CD8-positive, alpha-beta memory T cell (primary cell): ENCODE data around the gene TADA2B. TPM values are rescaled to one million over a fixed set of nuclear protein-coding genes. Genes with fewer than 3 reads are reported as not detected.

Experiments used
- CTCF ChIA-PET: fragments of 350-600 bp; sonication (Branson Sonifier 250); formaldehyde crosslinking; loops from one replicate; lab custom pipeline; 2021; ENCODE audit warnings: antibody characterized with exemption; lab: Charles Lee
- POLR2A ChIA-PET: fragments of 350-600 bp; sonication (Branson Sonifier 250); formaldehyde crosslinking; loops from one replicate; lab custom pipeline; 2021; ENCODE audit warnings: antibody characterized with exemption; lab: Charles Lee
- DNase-seq, 5 donors: peaks; one replicate each; pipeline versions ENCODE4 v3.0.0 to v3.0.0-alpha.2; 2020 to 2022; ENCODE audit warnings: mixed read lengths in 1 of 5
- H3K27ac ChIP-seq: one replicate; pipeline ENCODE4 v1.7.0; 2013; ENCODE audit warnings: low read depth, mild to moderate bottlenecking, low read length, moderate library complexity
- H3K27me3 ChIP-seq: 2 replicates; pipeline ENCODE4 v1.7.0; 2013; ENCODE audit warnings: low read length, mild to moderate bottlenecking; ENCODE audit not compliant: insufficient read depth, poor library complexity, severe bottlenecking
- H3K36me3 ChIP-seq: 2 replicates; pipeline ENCODE4 v1.7.0; 2013; ENCODE audit warnings: mild to moderate bottlenecking, low read length, moderate library complexity; ENCODE audit not compliant: insufficient read depth
- H3K4me1 ChIP-seq: 2 replicates; pipeline ENCODE4 v1.7.0; 2013; ENCODE audit warnings: mild to moderate bottlenecking, low read length, moderate library complexity; ENCODE audit not compliant: insufficient read depth
- H3K4me3 ChIP-seq: 2 replicates; pipeline ENCODE4 v1.7.0; 2013; ENCODE audit warnings: mild to moderate bottlenecking, low read length
- H3K9me3 ChIP-seq: 2 replicates; pipeline ENCODE4 v1.7.0; 2013; ENCODE audit warnings: mild to moderate bottlenecking, low read length
- H3K27ac Mint-ChIP-seq, 8 donors: one replicate each; pipeline ENCODE4 v1.8.0; 2020 to 2021; ENCODE audit warnings: mixed read lengths in 8 of 8, mild to moderate bottlenecking in 6 of 8, inconsistent platforms in 3 of 8, moderate library complexity in 3 of 8
- H3K27me3 Mint-ChIP-seq, 2 donors: one replicate each; pipeline ENCODE4 v1.8.0; 2020 to 2021; ENCODE audit warnings: mixed read lengths in 2 of 2, mild to moderate bottlenecking in 1 of 2, moderate library complexity in 1 of 2
- H3K36me3 Mint-ChIP-seq, 3 donors: one replicate each; pipeline ENCODE4 v1.8.0; 2020 to 2021; ENCODE audit warnings: mixed read lengths in 3 of 3, inconsistent platforms in 1 of 3, mild to moderate bottlenecking in 1 of 3
- H3K4me1 Mint-ChIP-seq, 3 donors: one replicate each; pipeline ENCODE4 v1.8.0; 2020 to 2021; ENCODE audit warnings: mixed read lengths in 3 of 3, inconsistent platforms in 1 of 3, mild to moderate bottlenecking in 1 of 3
- H3K4me3 Mint-ChIP-seq, 7 donors: one replicate each; pipeline ENCODE4 v1.8.0; 2020 to 2021; ENCODE audit warnings: mixed read lengths in 7 of 7, mild to moderate bottlenecking in 6 of 7, moderate library complexity in 4 of 7, inconsistent platforms in 2 of 7
- H3K9me3 Mint-ChIP-seq, 5 donors: one replicate each; pipeline ENCODE4 v1.8.0; 2020 to 2022; ENCODE audit warnings: mixed read lengths in 5 of 5, mild to moderate bottlenecking in 3 of 5, moderate library complexity in 2 of 5, inconsistent platforms in 1 of 5
- polyA plus RNA-seq: library from polyadenylated mRNA; unstranded; fragments of 300-500 nt; fragmentation: Illumina TruSeq; gene quantifications from one replicate; pipeline ENCODE4 v1.2.3, GENCODE V29; 2021
- total RNA-seq, 2 experiments: library from RNA; stranded (reverse); gene quantifications; one replicate each; pipeline ENCODE4 v1.2.3, GENCODE V29; 2021

TADA2B gene
- total and polyA plus RNA-seq, 3 experiments from 2014 or later: 6.0 to 16.0 (median 15.8) TPM

DNA sequence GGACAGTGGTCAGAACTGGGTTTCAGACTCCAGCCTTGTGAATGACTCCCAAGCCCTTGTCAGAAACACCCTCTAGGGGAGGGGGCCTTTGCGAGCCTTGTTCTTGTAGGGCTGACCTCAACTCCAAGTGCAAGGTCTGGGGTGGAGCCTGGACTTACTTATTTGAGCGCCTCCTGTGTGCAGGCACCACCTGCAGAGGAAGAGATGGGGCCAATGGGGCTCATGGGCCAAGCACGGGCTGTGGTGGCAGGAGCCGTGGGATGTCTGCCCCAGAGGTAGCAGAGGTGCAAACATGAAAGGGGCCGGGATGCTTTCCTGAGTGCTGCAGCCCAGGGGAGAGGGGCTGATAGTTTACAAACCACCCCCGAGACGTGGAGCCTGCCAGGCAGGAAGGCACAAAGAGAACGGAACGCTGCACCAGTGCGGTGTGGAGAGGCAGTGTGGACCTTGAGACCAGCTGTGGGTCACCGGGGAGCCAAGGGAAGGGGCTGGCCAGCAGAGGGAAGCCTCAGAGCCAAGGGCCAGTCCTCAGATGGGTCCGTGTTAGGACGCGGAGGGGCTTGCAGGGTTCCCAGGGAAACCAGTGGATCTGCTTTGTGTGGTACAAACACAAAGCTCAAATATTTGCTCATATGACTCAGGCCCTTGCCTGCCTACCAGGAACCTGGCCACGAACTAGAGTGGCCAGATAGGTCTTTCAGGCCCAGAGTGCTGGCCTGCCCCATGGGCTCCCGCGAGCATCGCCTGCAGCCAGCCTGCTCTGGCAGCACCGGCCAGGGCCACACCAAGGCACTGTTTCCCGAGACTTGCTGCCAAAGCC lies 8.7 kb upstream of the TADA2B start:
- peaks cover 0 to 8% (median 0%) of the 10 kb centered on the region in 3 donors for H3K4me1 Mint-ChIP-seq
- Histone ChIP-seq H3K27me3 (no peaks in the 10 kb centered on the region), H3K4me1 (no peaks in the 10 kb centered on the region), H3K9me3 (no peaks in the 10 kb centered on the region), H3K36me3 (peaks cover 10% of the 10 kb centered on the region), H3K27ac (no peak overlapping the region), H3K4me3 (no peak overlapping the region)
- DNase-seq: no peak
- H3K27ac Mint-ChIP-seq: peak overlapping the region in 1 of 8 donors; percentile 41
- H3K4me3 Mint-ChIP-seq: no peak overlapping the region
- ChIA-PET POLR2A (no interaction called here), CTCF (interaction anchor here (0.8 to 1.8 kb wide), 2 partner anchors 9 to 37 kb away, joined by 4 to 8 read pairs; partner anchors contain the start of gene TADA2B)
- no peaks in the 10 kb centered on the region for H3K27me3 Mint-ChIP-seq
- H3K36me3 Mint-ChIP-seq: peaks cover 0 to 32% (median 7%) of the 10 kb centered on the region in 3 donors
- H3K9me3 Mint-ChIP-seq: no peaks in the 10 kb centered on the region

- H3K27me3 Mint-ChIP-seq: no peaks in the 10 kb centered on the region
- H3K9me3 Mint-ChIP-seq: no peaks in the 10 kb centered on the region
- no peak for DNase-seq
- Histone ChIP-seq H3K4me3 (no peak overlapping the region), H3K27ac (no peak overlapping the region), H3K9me3 (no peaks in the 10 kb centered on the region), H3K36me3 (no peaks in the 10 kb centered on the region), H3K27me3 (no peaks in the 10 kb centered on the region), H3K4me1 (no peaks in the 10 kb centered on the region)
- peaks cover 0 to 4% (median 0%) of the 10 kb centered on the region in 3 donors for H3K36me3 Mint-ChIP-seq
- ChIA-PET POLR2A (no interaction called here), CTCF (no interaction called here)
- H3K4me1 Mint-ChIP-seq: peaks cover 0 to 17% (median 0%) of the 10 kb centered on the region in 3 donors
- H3K27ac Mint-ChIP-seq: peak overlapping the region in 3 of 8 donors; percentile 15 to 47 (median 24)
- H3K4me3 Mint-ChIP-seq: peak overlapping the region in 1 of 7 donors; percentile 32
Observed at GRCh38 chr4:7037425-7037824, 5.7 kb upstream of the TADA2B start.

GRCh38 chr4:7040765-7041164 lies 2.4 kb upstream of the TADA2B start:
- Histone ChIP-seq H3K9me3 (no peaks in the 10 kb centered on the region), H3K27ac (no peak overlapping the region), H3K4me3 (no peak overlapping the region), H3K27me3 (no peaks in the 10 kb centered on the region), H3K36me3 (no peaks in the 10 kb centered on the region), H3K4me1 (peaks cover 18% of the 10 kb centered on the region)
- no peak for DNase-seq
- Mint-ChIP-seq H3K4me3 (peak overlapping the region in 6 of 7 donors; percentile 23 to 84 (median 65)), H3K27ac (peak overlapping the region in 2 of 8 donors; percentile 17 to 96), H3K36me3 (peaks cover 0 to 23% (median 0%) of the 10 kb centered on the region in 3 donors), H3K9me3 (no peaks in the 10 kb centered on the region), H3K4me1 (peaks cover 19 to 40% (median 22%) of the 10 kb centered on the region in 3 donors), H3K27me3 (no peaks in the 10 kb centered on the region)
- POLR2A ChIA-PET: interaction anchor here (1.0 kb wide), 1 partner anchor 27 kb away, joined by 5 read pairs; the partner anchor contains the start of gene GRPEL1
- CTCF ChIA-PET: interaction anchor here (1.3 to 9.1 kb wide), 2 partner anchors 27 to 131 kb away, joined by 5 to 131 read pairs; partner anchors contain the start of genes GRPEL1 and TBC1D14

DNA sequence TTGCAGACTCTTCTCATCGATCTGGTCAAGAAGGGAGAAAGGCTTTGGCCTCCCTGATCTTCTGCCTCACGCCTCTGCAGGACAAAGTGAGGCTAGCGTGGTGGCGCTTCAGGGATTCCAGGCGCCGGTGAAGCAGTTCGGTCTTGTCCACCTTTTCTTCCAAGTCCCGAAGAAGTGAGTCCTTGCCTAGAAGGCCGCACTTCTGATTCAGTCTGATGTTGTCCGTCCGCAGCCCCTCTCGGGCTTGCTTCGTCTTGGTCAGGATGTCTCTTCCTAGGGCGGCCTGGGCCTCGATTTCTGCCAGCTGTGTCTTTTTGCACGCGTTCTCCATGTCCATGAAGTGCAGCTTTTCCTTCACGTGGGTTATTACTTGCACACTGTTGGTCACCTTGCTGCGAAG lies 1.9 kb upstream of the TADA2B start:
- Mint-ChIP-seq H3K9me3 (no peaks in the 10 kb centered on the region), H3K27me3 (no peaks in the 10 kb centered on the region), H3K36me3 (peaks cover 0 to 25% (median 0%) of the 10 kb centered on the region in 3 donors), H3K4me3 (peak overlapping the region; percentile 23 to 84 (median 77)), H3K4me1 (peaks cover 24 to 44% (median 26%) of the 10 kb centered on the region in 3 donors), H3K27ac (peak overlapping the region in 3 of 8 donors; percentile 11 to 96 (median 82))
- Histone ChIP-seq H3K4me3 (no peak overlapping the region), H3K27me3 (no peaks in the 10 kb centered on the region), H3K36me3 (no peaks in the 10 kb centered on the region), H3K9me3 (no peaks in the 10 kb centered on the region), H3K4me1 (peaks cover 23% of the 10 kb centered on the region), H3K27ac (no peak overlapping the region)
- ChIA-PET POLR2A (interaction anchor here (1.0 to 4.7 kb wide), 2 partner anchors 26 to 27 kb away, joined by 5 to 82 read pairs; partner anchors contain the start of gene GRPEL1), CTCF (interaction anchor here (1.1 to 9.1 kb wide), 4 partner anchors 27 to 321 kb away, joined by 3 to 131 read pairs (median 5); partner anchors contain the start of genes GRPEL1 and TBC1D14)
- DNase-seq: no peak

- Histone ChIP-seq H3K27ac (no peak overlapping the region), H3K4me1 (peaks cover 30% of the 10 kb centered on the region), H3K27me3 (no peaks in the 10 kb centered on the region), H3K36me3 (no peaks in the 10 kb centered on the region), H3K9me3 (no peaks in the 10 kb centered on the region), H3K4me3 (peak overlapping the region; percentile 63)
- Mint-ChIP-seq H3K27ac (peak overlapping the region in 7 of 8 donors; percentile 24 to 96 (median 70)), H3K36me3 (peaks cover 0 to 32% (median 0%) of the 10 kb centered on the region in 3 donors), H3K4me1 (peaks cover 31 to 50% (median 34%) of the 10 kb centered on the region in 3 donors), H3K9me3 (no peaks in the 10 kb centered on the region), H3K4me3 (peak overlapping the region; percentile 73 to 89 (median 76)), H3K27me3 (no peaks in the 10 kb centered on the region)
- CTCF ChIA-PET: interaction anchor here (0.8 to 9.1 kb wide), 12 partner anchors 14 to 325 kb away, joined by 3 to 131 read pairs (median 4); partner anchors contain the start of gene GRPEL1
- DNase-seq: peak in 2 of 5 donors; percentile 29 to 58
- POLR2A ChIA-PET: interaction anchor here (0.6 to 4.7 kb wide), 4 partner anchors 26 to 401 kb away, joined by 3 to 82 read pairs (median 10); partner anchors contain the start of genes GRPEL1, MRFAP1 and TBC1D14
Observed at GRCh38 chr4:7041801-7042502, 1.2 kb upstream of the TADA2B start.

DNA sequence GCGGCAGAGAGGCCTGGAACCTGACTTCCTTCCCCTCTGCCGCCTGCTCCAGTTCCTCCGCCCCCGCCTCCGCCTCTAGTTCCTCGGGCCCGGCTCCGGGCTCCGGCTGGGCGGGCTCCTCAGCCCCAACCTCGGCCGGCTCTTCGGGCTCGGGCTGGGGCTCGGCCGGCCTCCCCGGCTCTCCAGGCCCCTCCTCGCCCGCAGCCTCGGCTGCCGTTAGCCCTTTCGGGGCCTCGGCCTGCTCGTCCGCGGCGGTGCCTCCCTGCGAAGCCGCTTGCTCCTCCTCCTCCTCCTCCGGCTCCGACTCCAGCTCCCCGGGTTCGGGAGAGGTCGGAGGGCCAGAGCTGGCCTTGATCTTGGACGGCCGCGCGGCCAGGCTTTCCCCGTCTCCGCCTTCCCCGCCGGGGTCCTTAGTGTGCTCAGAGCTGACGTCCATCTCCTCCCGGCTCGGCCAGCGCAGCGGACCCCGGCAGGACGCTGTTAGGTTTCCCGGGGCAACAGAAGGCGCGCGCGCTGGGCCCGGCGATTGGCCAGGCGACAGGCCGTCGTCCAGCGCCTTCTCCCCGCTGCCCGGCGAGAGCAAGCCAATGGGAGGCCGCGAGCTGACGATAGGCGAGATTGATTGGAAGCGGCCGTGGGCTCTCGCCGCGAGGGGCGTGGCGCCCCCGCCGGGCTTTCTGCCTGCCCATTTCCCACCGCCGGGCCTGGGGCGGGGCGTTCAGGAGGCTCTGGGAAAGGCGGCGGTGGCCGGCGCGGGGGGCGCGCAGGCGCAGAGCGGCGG lies 479 bp upstream of the TADA2B start:
- Mint-ChIP-seq H3K9me3 (no peaks in the 10 kb centered on the region), H3K27ac (peak overlapping the region; percentile 57 to 96 (median 86)), H3K36me3 (peaks cover 0 to 38% (median 1%) of the 10 kb centered on the region in 3 donors), H3K4me1 (peaks cover 39 to 51% (median 40%) of the 10 kb centered on the region in 3 donors), H3K4me3 (peak overlapping the region; percentile 89 to 94 (median 90)), H3K27me3 (no peaks in the 10 kb centered on the region)
- H3K4me3 ChIP-seq: peak overlapping the region; percentile 63
- POLR2A ChIA-PET: interaction anchor here (0.6 to 4.7 kb wide), 16 partner anchors 13 to 402 kb away, joined by 3 to 82 read pairs (median 6); partner anchors contain the start of genes GRPEL1, MRFAP1 and TBC1D14
- DNase-seq: peak; percentile 85 to 93 (median 91)
- H3K36me3 ChIP-seq: no peaks in the 10 kb centered on the region
- no peaks in the 10 kb centered on the region for H3K9me3 ChIP-seq
- no peaks in the 10 kb centered on the region for H3K27me3 ChIP-seq
- H3K27ac ChIP-seq: peak overlapping the region; percentile 35
- peaks cover 38% of the 10 kb centered on the region for H3K4me1 ChIP-seq
- CTCF ChIA-PET: interaction anchor here (0.6 to 9.1 kb wide), 20 partner anchors 8 to 353 kb away, joined by 3 to 131 read pairs (median 4); partner anchors contain the start of genes GRPEL1 and TBC1D14
